HL-60 (cell line): ENCODE data around the gene NLRC5.

Experiments used
- DNase-seq, 2 experiments: peaks; one replicate each; pipeline ENCODE4 v3.0.0-alpha.2; 2010 to 2020; ENCODE audit warnings: low read depth in 1 of 2, low spot score in 1 of 2
- H3K27ac ChIP-seq: fragments of 250-450 bp; sonication (Bioruptor Pico); replicated peaks from 2 replicates; pipeline ENCODE4 v1.5.1; 2020; ENCODE audit warnings: mild to moderate bottlenecking, moderate library complexity
- H3K27me3 ChIP-seq: fragments of 250-450 bp; sonication (Bioruptor Pico); 2 replicates; pipeline ENCODE4 v1.5.1; 2021; ENCODE audit warnings: mild to moderate bottlenecking, moderate library complexity; ENCODE audit not compliant: insufficient read depth, poor library complexity, severe bottlenecking
- H3K4me3 ChIP-seq: replicated peaks from 2 replicates; pipeline ENCODE4 v1.5.1; 2011; ENCODE audit warnings: mild to moderate bottlenecking, control low read depth, low read length; ENCODE audit not compliant: insufficient read depth
- CTCF ChIP-seq: IDR thresholded peaks from one replicate; pipeline ENCODE4 v1.5.1; 2011; ENCODE audit warnings: low read length, control low read depth, inconsistent platforms; ENCODE audit not compliant: insufficient read depth
- GABPA ChIP-seq: IDR thresholded peaks from 2 replicates; pipeline ENCODE4 v1.6.1; 2012; ENCODE audit warnings: low read depth
- POLR2AphosphoS5 ChIP-seq: IDR thresholded peaks from 2 replicates; pipeline ENCODE4 v1.6.1; 2012; ENCODE audit warnings: low read depth
- REST ChIP-seq: IDR thresholded peaks from 2 replicates; pipeline ENCODE4 v1.6.1; 2012; ENCODE audit warnings: low read depth; ENCODE audit not compliant: insufficient replicate concordance
- SPI1 ChIP-seq: IDR thresholded peaks from 2 replicates; pipeline ENCODE4 v1.6.1; 2012; ENCODE audit warnings: low read depth, mild to moderate bottlenecking, borderline replicate concordance

The NLRC5 gene

GRCh38 chr16:57115514-57116182, 126.3 kb downstream of the NLRC5 start:
- Histone ChIP-seq H3K4me3 (no peak overlapping the region), H3K27me3 (no peaks in the 10 kb centered on the region), H3K27ac (no peak overlapping the region)
- TF ChIP-seq SPI1 (peak; percentile 45; the same call in 1 of the 2 replicates), REST (no peak)
- DNase-seq: peak in 1 of 2 experiments; percentile 15

- no peaks in the 10 kb centered on the region for H3K27me3 ChIP-seq
- H3K4me3 ChIP-seq: no peak overlapping the region
- H3K27ac ChIP-seq: no peak overlapping the region
- TF ChIP-seq CTCF: no peak
- no peak for TF ChIP-seq REST
- no peak for DNase-seq
Observed at GRCh38 chr16:57118461-57119084, 129.2 kb downstream of the NLRC5 start.

GRCh38 chr16:57123216-57123973, 134.0 kb downstream of the NLRC5 start:
- no peaks in the 10 kb centered on the region for H3K27me3 ChIP-seq
- peak in 1 of 2 experiments; percentile 80 for DNase-seq
- H3K27ac ChIP-seq: peak overlapping the region; percentile 40
- no peak overlapping the region for H3K4me3 ChIP-seq
- TF ChIP-seq SPI1 (peak; percentile 34; the same call in 1 of the 2 replicates), POLR2AphosphoS5 (no peak)

- no peak for DNase-seq
- Histone ChIP-seq H3K27me3 (no peaks in the 10 kb centered on the region), H3K4me3 (no peak overlapping the region), H3K27ac (no peak overlapping the region; the same call in 1 of the 2 replicates)
- TF ChIP-seq CTCF: no peak
- no peak for TF ChIP-seq GABPA
- no peak for TF ChIP-seq SPI1
- no peak for TF ChIP-seq REST
- TF ChIP-seq POLR2AphosphoS5: no peak
Observed at GRCh38 chr16:57123974-57124674, 134.8 kb downstream of the NLRC5 start.
